HL-60/S4 treated with phorbol 12-myristate 13-acetate at 8.2 ng/mL for 4 days and 3 days (cell line): ENCODE results near the gene FBLN5.

Experiments
- in situ Hi-C: fragments of 300-500 bp; cut with MboI; formaldehyde crosslinking; loops from 2 replicates; pipeline ENCODE4 v1.15.0; 2022; ENCODE audit warnings: low sequenced_read_pairs

Gene FBLN5

DNA sequence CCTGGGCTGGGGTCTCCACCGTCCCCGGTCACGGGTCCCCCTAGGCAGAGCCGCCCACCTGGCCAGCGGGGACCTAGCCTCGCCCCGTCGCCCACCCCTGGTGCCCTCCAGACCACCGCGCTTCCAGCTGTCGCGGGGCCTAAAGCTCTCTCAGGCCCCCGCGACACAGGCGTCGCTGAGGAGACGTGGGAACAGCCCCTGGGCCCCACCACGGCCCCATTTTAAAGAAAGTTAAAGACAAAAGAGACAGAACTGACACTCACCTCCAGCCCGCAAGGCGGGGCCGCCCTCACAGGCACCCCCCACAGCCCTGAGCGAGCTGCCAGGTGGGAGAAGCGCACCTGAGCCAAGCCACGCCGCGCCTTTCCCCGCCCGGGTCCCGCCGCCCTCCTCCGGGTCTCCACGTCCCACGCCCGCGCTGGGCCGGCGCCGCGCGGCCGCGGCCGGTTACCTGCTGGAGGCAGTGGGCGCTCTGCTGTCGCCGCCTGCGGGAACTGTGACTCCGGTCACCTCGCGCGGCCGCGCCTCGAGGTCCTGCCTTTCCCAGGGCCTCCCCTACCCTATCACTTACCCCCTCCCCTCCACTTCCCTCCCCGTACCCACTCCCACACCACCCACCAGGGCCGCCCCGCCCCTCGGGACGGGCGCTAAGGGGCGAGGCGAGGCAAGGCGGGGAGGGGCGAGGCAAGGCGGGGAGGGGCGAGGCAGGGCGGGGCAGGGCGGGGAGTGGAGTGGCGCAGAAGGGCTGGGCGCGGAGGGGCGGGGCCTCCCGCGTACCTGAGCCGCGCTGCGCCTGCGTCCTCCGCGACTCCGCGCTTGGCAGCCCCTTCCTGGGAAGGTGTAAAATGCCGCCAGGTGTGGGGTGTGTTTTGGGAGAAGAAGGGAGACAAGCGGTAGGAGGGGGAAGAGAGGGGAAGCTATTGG, 111.3 kb downstream of the FBLN5 start:
- in situ Hi-C loops: no loop called here

DNA sequence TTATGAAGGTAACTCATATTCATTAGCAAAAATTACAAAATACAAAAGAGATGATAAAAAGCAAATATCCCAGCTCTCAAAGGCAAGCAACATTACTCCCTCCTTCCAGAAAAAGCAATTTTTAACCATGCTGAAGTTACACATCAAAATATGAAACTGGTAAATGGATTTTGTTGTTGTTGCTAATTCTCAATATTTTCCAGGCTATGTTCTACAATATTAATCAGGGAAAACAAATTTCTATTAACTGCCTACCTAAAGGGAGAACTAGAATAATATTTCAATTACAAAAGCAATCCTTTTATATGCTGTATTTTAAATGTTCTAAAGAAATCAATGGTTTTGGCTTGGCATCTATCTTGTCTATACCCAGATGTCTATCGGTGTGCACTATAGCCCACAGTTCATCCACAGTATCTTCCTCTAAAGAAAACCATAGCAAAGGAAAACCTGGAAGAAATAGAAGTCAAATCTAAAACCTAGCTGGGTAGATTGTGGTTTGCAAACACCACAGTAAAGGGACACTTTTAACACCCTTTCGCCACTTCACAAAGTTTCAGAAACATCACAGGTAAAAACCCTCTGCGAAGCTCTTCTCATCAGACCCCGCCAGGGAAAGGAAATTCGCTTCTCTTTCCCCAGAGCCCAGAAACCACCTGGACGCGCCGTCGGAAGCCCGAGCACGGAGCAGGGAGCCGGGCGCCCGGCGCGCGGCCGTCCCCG, 112.1 kb downstream of the FBLN5 start:
- in situ Hi-C loops: no loop called here

DNA sequence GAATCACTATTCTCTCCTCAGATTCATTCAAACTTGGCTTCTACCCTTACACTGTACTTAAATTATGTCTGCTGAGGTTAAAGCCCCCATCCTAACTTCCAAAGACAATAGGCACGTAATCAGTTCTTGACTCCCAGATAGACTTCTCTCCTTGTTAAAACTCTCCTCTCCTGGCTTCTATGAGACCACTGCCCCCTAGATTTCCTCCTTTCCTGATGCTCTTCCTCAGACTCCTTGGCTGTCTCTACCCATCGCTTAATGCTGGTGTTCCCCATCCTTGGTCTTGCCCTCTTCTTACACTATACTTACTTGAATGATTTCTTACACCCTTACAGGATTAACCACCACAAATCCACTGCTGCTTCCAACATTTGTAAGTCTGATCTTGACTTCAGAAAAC, 112.9 kb downstream of the FBLN5 start:
- in situ Hi-C loops: no loop called here

DNA sequence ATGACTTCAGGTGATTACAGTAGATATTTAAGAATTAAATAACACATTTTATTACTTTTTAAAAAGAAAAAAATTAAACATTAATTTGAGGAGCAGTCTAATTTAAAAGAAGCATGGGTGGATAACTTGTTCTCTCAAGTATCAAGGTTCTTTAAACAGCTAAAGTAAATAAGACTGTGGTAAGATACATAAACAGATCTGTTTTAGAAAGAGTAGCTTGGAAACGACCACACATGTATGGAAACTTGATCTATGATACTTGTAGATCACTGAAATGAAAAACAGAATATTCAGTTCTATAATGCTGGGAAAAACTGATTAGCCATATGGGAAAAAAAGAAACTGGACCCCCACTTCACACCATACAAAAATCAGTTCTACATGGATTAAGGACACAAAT, 116.2 kb downstream of the FBLN5 start:
- in situ Hi-C loops: no loop called here

DNA sequence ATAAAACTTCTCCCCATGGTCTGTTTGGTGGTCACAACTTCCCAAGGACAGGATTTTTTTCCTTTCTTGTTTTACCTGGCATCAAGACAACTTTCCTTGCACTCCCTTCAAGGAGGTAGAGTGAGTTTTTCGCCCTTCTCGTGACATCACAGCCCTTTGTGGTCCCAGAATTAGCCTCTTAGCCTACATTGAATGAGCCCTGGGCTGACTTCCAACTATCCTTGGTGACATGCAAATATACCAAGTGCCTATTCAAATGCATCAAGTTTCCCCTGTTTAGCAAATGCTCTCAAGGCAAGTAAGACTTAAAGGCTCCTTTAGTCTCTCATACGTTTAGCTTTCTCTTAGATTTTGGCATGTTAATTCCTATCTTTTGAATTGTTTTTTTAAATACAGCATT, 116.7 kb downstream of the FBLN5 start:
- in situ Hi-C loops: no loop called here

DNA sequence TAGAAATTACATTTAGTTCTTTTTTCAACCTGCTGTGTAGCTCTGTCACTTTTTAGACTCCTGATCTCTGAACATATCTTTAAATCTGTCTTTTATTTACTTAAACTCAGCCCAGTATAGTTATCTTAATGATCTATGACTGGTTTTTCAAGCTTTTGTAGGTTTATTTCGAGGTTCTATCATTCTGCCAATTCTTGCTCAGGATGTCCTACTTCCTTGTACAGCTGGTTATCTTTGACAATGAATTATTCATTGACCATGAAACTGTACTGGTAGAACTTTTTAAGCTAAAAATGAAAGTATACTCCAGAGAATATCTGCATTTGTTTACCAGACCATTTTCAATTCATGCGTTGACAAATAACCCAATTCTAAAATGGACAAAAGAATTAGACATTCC, 118.0 kb downstream of the FBLN5 start:
- in situ Hi-C loops: no loop called here

DNA sequence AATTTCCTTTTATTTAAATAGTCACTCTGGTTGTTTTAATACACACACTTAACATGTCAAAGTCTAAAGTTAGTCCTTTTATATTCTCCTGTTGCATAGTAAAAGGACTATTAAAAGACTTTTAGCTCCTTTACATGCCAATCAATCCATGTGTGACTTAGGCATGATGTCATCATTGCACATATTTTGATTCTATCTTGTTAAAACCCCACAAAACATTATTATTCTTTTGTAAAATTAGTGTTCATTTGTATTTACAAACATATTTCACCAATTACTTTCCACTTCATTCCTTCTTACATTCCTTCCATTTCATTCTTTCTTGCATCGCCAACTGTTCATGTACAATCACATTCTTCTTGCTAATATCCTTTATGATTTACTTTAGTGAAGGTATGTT, 119.7 kb downstream of the FBLN5 start:
- in situ Hi-C loops: no loop called here
